Measurements from ENCODE around the gene C1orf105. TPM values are rescaled to one million over a fixed set of nuclear protein-coding genes. Genes with fewer than 3 reads are reported as not detected.

C1orf105 gene
- total RNA-seq, 1 donor from 2014 or later = not detected

GRCh38 chr1:172378109-172378760 lies 42.2 kb upstream of the C1orf105 start:
- no peak overlapping the region for H3K27ac Mint-ChIP-seq (ENCODE audit: unreplicated experiment)
- no peak for DNase-seq (ENCODE audit: low spot score)
- H3K36me3 Mint-ChIP-seq (ENCODE audit: low read depth) = peaks cover 6% of the 10 kb centered on the region

GRCh38 chr1:172380441-172381244 lies 39.8 kb upstream of the C1orf105 start:
- Mint-ChIP-seq H3K9me3 (ENCODE audit: low read depth) (no peaks in the 10 kb centered on the region), H3K27me3 (ENCODE audit: low read depth) (no peaks in the 10 kb centered on the region), H3K4me3 (ENCODE audit: unreplicated experiment) (no peak overlapping the region), H3K4me1 (ENCODE audit: low read depth) (peaks cover 71% of the 10 kb centered on the region), H3K27ac (ENCODE audit: unreplicated experiment) (peak overlapping the region; percentile 94), H3K36me3 (ENCODE audit: low read depth) (peaks cover 6% of the 10 kb centered on the region)
- no peak for DNase-seq (ENCODE audit: low spot score)
- TF ChIP-seq CTCF (IDR thresholded peaks at IDR 0.05) = no peak

More at GRCh38 chr1:172378109-172378760, 42.2 kb upstream of the C1orf105 start:
- no peaks in the 10 kb centered on the region for H3K9me3 Mint-ChIP-seq (ENCODE audit: low read depth)
- no peak overlapping the region for H3K4me3 Mint-ChIP-seq (ENCODE audit: unreplicated experiment)
- TF ChIP-seq CTCF (IDR thresholded peaks at IDR 0.05) = no peak
- H3K4me1 Mint-ChIP-seq (ENCODE audit: low read depth) = peaks cover 71% of the 10 kb centered on the region
- no peaks in the 10 kb centered on the region for H3K27me3 Mint-ChIP-seq (ENCODE audit: low read depth)

- TF ChIP-seq CTCF (IDR thresholded peaks at IDR 0.05) = no peak
- peaks cover 8% of the 10 kb centered on the region for H3K36me3 Mint-ChIP-seq (ENCODE audit: low read depth)
- H3K9me3 Mint-ChIP-seq (ENCODE audit: low read depth) = no peaks in the 10 kb centered on the region
- no peak overlapping the region for H3K4me3 Mint-ChIP-seq (ENCODE audit: unreplicated experiment)
- H3K27ac Mint-ChIP-seq (ENCODE audit: unreplicated experiment) = peak overlapping the region; percentile 99
- DNase-seq (ENCODE audit: low spot score) = no peak
- H3K27me3 Mint-ChIP-seq (ENCODE audit: low read depth) = no peaks in the 10 kb centered on the region
- peaks cover 75% of the 10 kb centered on the region for H3K4me1 Mint-ChIP-seq (ENCODE audit: low read depth)
Observed at GRCh38 chr1:172381946-172382345, 38.5 kb upstream of the C1orf105 start.

- Mint-ChIP-seq H3K4me3 (ENCODE audit: unreplicated experiment) (peak overlapping the region; percentile 61), H3K36me3 (ENCODE audit: low read depth) (peaks cover 9% of the 10 kb centered on the region), H3K4me1 (ENCODE audit: low read depth) (peaks cover 77% of the 10 kb centered on the region), H3K9me3 (ENCODE audit: low read depth) (no peaks in the 10 kb centered on the region), H3K27me3 (ENCODE audit: low read depth) (no peaks in the 10 kb centered on the region), H3K27ac (ENCODE audit: unreplicated experiment) (peak overlapping the region; percentile 99)
- DNase-seq (ENCODE audit: low spot score) = no peak
- TF ChIP-seq CTCF (IDR thresholded peaks at IDR 0.05) = no peak
Observed at GRCh38 chr1:172382406-172382805, 38.1 kb upstream of the C1orf105 start.

- H3K4me1 Mint-ChIP-seq (ENCODE audit: low read depth) = peaks cover 77% of the 10 kb centered on the region
- peak overlapping the region; percentile 99 for H3K27ac Mint-ChIP-seq (ENCODE audit: unreplicated experiment)
- DNase-seq (ENCODE audit: low spot score) = no peak
- no peaks in the 10 kb centered on the region for H3K9me3 Mint-ChIP-seq (ENCODE audit: low read depth)
- no peak for TF ChIP-seq CTCF (IDR thresholded peaks at IDR 0.05)
- peaks cover 11% of the 10 kb centered on the region for H3K36me3 Mint-ChIP-seq (ENCODE audit: low read depth)
- no peaks in the 10 kb centered on the region for H3K27me3 Mint-ChIP-seq (ENCODE audit: low read depth)
- peak overlapping the region; percentile 61 for H3K4me3 Mint-ChIP-seq (ENCODE audit: unreplicated experiment)
Observed at GRCh38 chr1:172382990-172383389, 37.5 kb upstream of the C1orf105 start.

All from chondrocyte (in vitro differentiated cells).